ENCODE data around the gene ZXDC.

ZXDC gene

DNA sequence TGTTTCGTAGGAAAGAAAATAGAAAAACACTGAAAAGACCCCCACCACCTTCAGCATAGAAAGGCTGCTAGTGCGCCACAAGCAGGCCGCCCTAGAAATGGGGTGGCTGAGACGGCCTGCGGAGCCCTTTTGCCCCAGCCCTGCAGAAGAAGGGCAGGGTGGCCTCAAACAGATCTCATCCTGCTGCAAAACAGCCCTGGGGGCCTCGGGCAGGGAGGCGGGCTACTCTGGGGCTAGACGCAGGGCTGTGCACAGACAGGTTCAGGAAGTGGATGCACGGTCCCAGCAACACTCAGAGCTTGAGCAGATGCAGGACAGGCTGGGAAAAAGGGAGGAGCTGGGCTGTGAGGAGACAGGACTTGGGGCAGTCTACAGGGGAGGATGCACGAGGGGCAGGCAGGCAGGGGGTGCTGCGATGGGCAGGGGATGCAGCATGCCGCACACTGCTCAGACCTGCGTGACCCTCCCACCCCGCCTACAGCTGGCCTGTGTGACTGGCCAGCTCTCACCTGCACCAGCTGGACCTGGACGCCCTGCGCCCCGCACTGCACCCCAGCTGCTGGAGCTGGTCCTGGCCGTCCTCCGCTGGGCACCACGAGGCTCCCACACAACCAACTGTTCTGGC lies 34.3 kb downstream of the ZXDC start:
- TF ChIP-seq, protein P1, sequence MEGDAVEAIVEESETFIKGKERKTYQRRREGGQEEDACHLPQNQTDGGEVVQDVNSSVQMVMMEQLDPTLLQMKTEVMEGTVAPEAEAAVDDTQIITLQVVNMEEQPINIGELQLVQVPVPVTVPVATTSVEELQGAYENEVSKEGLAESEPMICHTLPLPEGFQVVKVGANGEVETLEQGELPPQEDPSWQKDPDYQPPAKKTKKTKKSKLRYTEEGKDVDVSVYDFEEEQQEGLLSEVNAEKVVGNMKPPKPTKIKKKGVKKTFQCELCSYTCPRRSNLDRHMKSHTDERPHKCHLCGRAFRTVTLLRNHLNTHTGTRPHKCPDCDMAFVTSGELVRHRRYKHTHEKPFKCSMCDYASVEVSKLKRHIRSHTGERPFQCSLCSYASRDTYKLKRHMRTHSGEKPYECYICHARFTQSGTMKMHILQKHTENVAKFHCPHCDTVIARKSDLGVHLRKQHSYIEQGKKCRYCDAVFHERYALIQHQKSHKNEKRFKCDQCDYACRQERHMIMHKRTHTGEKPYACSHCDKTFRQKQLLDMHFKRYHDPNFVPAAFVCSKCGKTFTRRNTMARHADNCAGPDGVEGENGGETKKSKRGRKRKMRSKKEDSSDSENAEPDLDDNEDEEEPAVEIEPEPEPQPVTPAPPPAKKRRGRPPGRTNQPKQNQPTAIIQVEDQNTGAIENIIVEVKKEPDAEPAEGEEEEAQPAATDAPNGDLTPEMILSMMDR (IDR thresholded peaks at IDR 0.05; ENCODE audit: insufficient read depth, missing control alignments): no peak
- DNase-seq (ENCODE audit: insufficient read length, low spot score) (no peak), FAIRE-seq (no peak)

DNA sequence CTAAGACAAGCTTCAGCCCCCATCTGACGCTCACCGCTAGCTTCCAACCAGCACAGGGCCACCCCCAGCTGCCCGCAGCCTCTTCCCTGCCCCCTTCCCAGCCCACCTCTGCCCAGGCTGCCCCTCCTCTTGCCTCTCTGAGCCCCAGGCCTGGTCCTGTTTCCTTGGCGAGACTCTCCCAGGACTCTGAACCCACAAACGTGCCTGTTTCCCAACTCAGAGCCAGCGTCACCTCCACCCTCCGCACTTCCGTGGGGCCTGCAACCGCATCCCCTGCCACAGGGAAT lies 35.0 kb downstream of the ZXDC start:
- FAIRE-seq (no peak), DNase-seq (ENCODE audit: insufficient read length, low spot score) (no peak)
- TF ChIP-seq, protein P1 (IDR thresholded peaks at IDR 0.05; ENCODE audit: insufficient read depth, missing control alignments): no peak

DNA sequence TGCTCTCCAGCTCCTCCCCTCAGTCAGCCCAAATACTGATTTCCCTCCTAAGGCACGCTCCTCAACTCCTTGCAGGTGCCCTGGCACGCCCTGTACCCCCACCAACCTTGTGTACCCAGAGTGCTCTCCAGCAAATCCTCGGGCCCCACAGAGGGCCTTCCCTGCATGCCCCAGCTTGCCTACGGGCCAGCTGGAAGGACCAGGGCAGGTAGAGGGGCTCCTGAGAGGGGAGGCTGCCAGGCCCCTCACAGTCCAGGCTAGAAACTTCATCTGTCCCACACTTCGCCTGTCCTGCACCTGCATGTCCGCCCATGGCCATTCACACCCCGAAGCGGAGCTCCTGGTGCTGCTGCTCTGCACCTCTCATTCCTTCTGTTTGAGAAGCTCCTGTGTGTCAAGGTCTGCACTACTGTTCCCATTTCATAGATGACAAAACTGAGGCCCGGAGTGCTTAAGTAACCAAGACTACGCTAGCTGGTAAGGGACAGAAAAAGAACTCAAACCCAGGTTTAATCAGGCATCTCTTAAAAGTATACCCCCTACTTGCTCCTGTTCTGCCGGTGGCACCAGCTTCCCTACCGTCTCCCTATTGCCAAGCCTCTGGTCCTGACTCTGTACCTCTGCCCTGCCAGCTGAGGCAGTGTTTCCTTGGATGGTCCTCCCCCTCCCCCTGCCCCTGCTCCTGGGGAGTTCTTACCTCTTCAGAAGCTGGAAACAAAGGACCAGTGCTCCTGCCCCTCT lies 35.6 kb downstream of the ZXDC start:
- TF ChIP-seq, protein P1 (IDR thresholded peaks at IDR 0.05; ENCODE audit: insufficient read depth, missing control alignments): no peak
- FAIRE-seq (no peak), DNase-seq (ENCODE audit: insufficient read length, low spot score) (no peak)

DNA sequence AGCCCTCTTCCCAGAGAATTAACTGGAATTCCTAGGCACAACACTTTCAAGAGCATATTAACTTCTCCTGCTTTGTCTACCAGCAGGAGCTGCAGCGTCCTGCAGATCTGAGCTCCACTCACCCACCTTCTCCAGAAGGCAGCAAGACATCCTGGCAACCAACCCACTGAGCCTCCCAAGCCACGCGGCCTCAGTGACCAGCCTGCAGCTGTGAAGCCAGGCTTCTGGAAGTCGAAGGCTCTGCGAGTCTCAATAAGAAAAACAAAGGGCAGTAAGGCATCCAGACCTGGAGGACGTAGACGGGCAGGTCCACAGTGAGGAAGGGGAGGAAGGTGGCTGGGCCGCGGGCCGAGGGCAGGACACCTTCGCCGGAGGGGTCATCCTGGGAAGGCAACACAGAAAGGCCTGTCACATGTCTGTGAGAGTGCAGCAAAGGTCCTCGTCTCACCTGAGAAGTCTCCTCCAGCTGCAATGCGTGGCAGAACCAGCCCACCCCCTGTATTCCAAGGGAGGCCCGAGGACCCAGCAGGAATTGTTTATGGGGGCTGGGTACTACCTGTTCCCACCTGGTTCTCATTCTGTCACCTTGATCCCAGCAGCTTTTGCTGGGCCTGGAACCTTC lies 36.2 kb downstream of the ZXDC start:
- FAIRE-seq (no peak), DNase-seq (ENCODE audit: insufficient read length, low spot score) (no peak)
- TF ChIP-seq, protein P1 (IDR thresholded peaks at IDR 0.05; ENCODE audit: insufficient read depth, missing control alignments): no peak

DNA sequence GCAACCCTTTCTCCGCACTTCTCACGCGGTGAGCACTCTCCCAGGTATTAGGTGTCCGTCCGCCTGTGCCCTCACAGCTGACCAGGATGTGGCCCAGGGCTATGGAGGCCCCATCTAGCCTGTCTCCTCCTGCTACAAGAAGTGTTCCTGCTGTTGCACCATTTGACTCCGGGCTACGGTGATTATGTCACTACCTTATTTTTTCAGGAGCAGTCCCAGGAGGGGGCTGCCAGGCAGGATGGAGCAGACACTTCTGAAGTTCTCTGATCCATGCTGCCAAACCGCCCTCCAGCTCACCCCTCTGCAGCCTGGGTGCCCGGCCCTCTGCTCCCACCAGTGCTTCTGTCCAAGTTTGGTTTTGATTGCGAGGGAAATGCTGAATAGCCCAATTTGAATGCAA lies 36.9 kb downstream of the ZXDC start:
- TF ChIP-seq, protein P1 (IDR thresholded peaks at IDR 0.05; ENCODE audit: insufficient read depth, missing control alignments): no peak
- FAIRE-seq (no peak), DNase-seq (ENCODE audit: insufficient read length, low spot score) (no peak)

DNA sequence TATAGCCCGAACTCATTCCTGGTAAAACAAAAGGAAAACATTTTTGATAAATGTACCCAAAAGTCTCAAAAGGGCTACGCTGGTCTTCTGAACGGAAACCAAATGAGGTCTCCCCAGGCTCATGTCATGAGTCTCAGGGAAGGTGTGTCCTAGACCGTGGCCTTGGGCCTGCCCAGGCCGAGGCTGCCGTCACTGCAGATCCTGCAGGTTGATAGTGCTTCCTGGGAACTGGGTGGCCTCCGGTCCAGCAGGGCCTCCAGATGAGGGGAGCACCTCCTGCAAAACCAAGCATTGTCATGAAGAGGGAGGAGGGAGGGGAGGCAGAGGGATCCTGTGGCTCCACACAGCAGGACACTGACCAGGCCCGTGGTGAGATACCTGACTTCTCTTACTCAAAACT lies 37.5 kb downstream of the ZXDC start:
- DNase-seq (ENCODE audit: insufficient read length, low spot score) (no peak), FAIRE-seq (no peak)
- TF ChIP-seq, protein P1 (IDR thresholded peaks at IDR 0.05; ENCODE audit: insufficient read depth, missing control alignments): no peak
